WTC11 (cell line): ENCODE results near the gene CPNE4. TPM values are rescaled to one million over a fixed set of nuclear protein-coding genes. Genes with fewer than 3 reads are reported as not detected.

ENCODE experiments used
- ATAC-seq: fragments of 200-7000 bp; cut with Tn5 transposase; 2 replicates; pipeline ENCODE4 v1.10.0; 2021; ENCODE audit warnings: mild to moderate bottlenecking, moderate library complexity
- CTCF ChIA-PET: fragments of 300-600 bp; sonication (Branson Sonifier 250); formaldehyde crosslinking; loops from one replicate; lab custom pipeline; 2021; ENCODE audit warnings: antibody characterized with exemption; lab: Charles Lee
- POLR2A ChIA-PET: fragments of 350-600 bp; sonication (Branson Sonifier 250); formaldehyde crosslinking; loops from one replicate; lab custom pipeline; 2021; ENCODE audit warnings: antibody characterized with exemption; lab: Charles Lee
- DNase-seq: peaks from one replicate; pipeline ENCODE4 v3.0.0; 2021; ENCODE audit warnings: low spot score
- H3K27ac Mint-ChIP-seq: 2 replicates; pipeline ENCODE4 v1.8.0; 2021; ENCODE audit warnings: mixed read lengths
- H3K27me3 Mint-ChIP-seq: 2 replicates; pipeline ENCODE4 v1.8.0; 2021; ENCODE audit warnings: low read depth, mild to moderate bottlenecking, moderate library complexity, mixed read lengths
- H3K36me3 Mint-ChIP-seq: 2 replicates; pipeline ENCODE4 v1.8.0; 2021; ENCODE audit warnings: mixed read lengths
- H3K4me1 Mint-ChIP-seq: 2 replicates; pipeline ENCODE4 v1.8.0; 2022; ENCODE audit warnings: mixed read lengths
- H3K4me3 Mint-ChIP-seq: 2 replicates; pipeline ENCODE4 v1.8.0; 2021; ENCODE audit warnings: mild to moderate bottlenecking, moderate library complexity, mixed read lengths
- H3K9me3 Mint-ChIP-seq: 2 replicates; pipeline ENCODE4 v1.8.0; 2021; ENCODE audit warnings: mixed read lengths
- ATF2 ChIP-seq: sonication (generic); formaldehyde crosslinking; IDR thresholded peaks from 2 replicates; pipeline ENCODE4 v1.8.1; 2022; ENCODE audit warnings: low read depth, missing genetic modification reagents, borderline replicate concordance
- ATF6 ChIP-seq: sonication (generic); formaldehyde crosslinking; IDR thresholded peaks from 2 replicates; pipeline ENCODE4 v1.8.1; 2023; ENCODE audit warnings: mild to moderate bottlenecking, missing genetic modification reagents
- CREM ChIP-seq: sonication (generic); formaldehyde crosslinking; IDR thresholded peaks from 2 replicates; pipeline ENCODE4 v1.8.1; 2022; ENCODE audit warnings: mild to moderate bottlenecking, missing genetic modification reagents, moderate library complexity
- E2F1 ChIP-seq: sonication (generic); formaldehyde crosslinking; IDR thresholded peaks from 2 replicates; pipeline ENCODE4 v1.8.0; 2022; ENCODE audit warnings: mild to moderate bottlenecking, missing genetic modification reagents
- EMX1 ChIP-seq: fragments of 250-450 bp; sonication (Bioruptor Pico); IDR thresholded peaks from 2 replicates; pipeline ENCODE4 v1.8.0; 2021; ENCODE audit warnings: mild to moderate bottlenecking
- ESRRA ChIP-seq: sonication (generic); formaldehyde crosslinking; IDR thresholded peaks from 2 replicates; pipeline ENCODE4 v1.8.1; 2022; ENCODE audit warnings: mild to moderate bottlenecking, missing genetic modification reagents, borderline replicate concordance
- JUN ChIP-seq: sonication (generic); formaldehyde crosslinking; IDR thresholded peaks from 2 replicates; pipeline ENCODE4 v1.8.0; 2023; ENCODE audit warnings: mild to moderate bottlenecking, missing genetic modification reagents
- KAT7 ChIP-seq: sonication (generic); formaldehyde crosslinking; IDR thresholded peaks from 2 replicates; pipeline ENCODE4 v1.8.1; 2023; ENCODE audit warnings: missing genetic modification reagents, mild to moderate bottlenecking, borderline replicate concordance
- MAX ChIP-seq: sonication (generic); formaldehyde crosslinking; IDR thresholded peaks from 2 replicates; pipeline ENCODE4 v1.8.0; 2022; ENCODE audit warnings: mild to moderate bottlenecking, missing genetic modification reagents
- NFE2L1 ChIP-seq: sonication (generic); formaldehyde crosslinking; IDR thresholded peaks from 2 replicates; pipeline ENCODE4 v1.8.1; 2023; ENCODE audit warnings: missing genetic modification reagents
- PRDM15 ChIP-seq: sonication (generic); formaldehyde crosslinking; IDR thresholded peaks from 2 replicates; pipeline ENCODE4 v1.8.0; 2022; ENCODE audit warnings: missing genetic modification reagents
- PREB ChIP-seq: sonication (generic); formaldehyde crosslinking; IDR thresholded peaks from 2 replicates; pipeline ENCODE4 v1.8.1; 2022; ENCODE audit warnings: mild to moderate bottlenecking, missing genetic modification reagents, moderate library complexity, borderline replicate concordance
- TCF7 ChIP-seq: sonication (generic); formaldehyde crosslinking; IDR thresholded peaks from 2 replicates; pipeline ENCODE4 v1.8.0; 2022; ENCODE audit warnings: mild to moderate bottlenecking, low read depth, missing genetic modification reagents, moderate library complexity
- TEAD1 ChIP-seq: sonication (generic); formaldehyde crosslinking; IDR thresholded peaks from 2 replicates; pipeline ENCODE4 v1.8.0; 2022; ENCODE audit warnings: mild to moderate bottlenecking, missing genetic modification reagents
- USF2 ChIP-seq: sonication (generic); formaldehyde crosslinking; IDR thresholded peaks from 2 replicates; pipeline ENCODE4 v1.8.1; 2023; ENCODE audit warnings: mild to moderate bottlenecking, missing genetic modification reagents, moderate library complexity
- ZBTB43 ChIP-seq: sonication (generic); formaldehyde crosslinking; IDR thresholded peaks from 2 replicates; pipeline ENCODE4 v1.8.1; 2023; ENCODE audit warnings: mild to moderate bottlenecking, missing genetic modification reagents
- ZNF532 ChIP-seq: fragments of 250-450 bp; sonication (Bioruptor Pico); IDR thresholded peaks from 2 replicates; pipeline ENCODE4 v1.9.0; 2021; ENCODE audit warnings: mild to moderate bottlenecking, borderline replicate concordance
- ZNF671 ChIP-seq: fragments of 250-450 bp; sonication (Bioruptor Pico); IDR thresholded peaks from 2 replicates; pipeline ENCODE4 v1.8.0; 2021; ENCODE audit warnings: mild to moderate bottlenecking
- total RNA-seq: library from RNA; stranded (reverse); gene quantifications from 3 replicates; pipeline ENCODE4 v1.2.3, GENCODE V29; 2021

The CPNE4 gene
- total RNA-seq, 1 experiment from 2014 or later: 2.4 TPM

GRCh38 chr3:131807822-131808221, 227.0 kb downstream of the CPNE4 start (continued):
- TF ChIP-seq ZNF532 (CRISPR knock-in tag) (no peak), EMX1 (CRISPR knock-in tag) (no peak), JUN (no peak), CREM (no peak), PRDM15 (no peak), ATF6 (CRISPR knock-in tag) (no peak), ZNF671 (CRISPR knock-in tag) (no peak), ATF2 (CRISPR knock-in tag) (no peak), KAT7 (CRISPR knock-in tag) (no peak), USF2 (no peak), E2F1 (CRISPR knock-in tag) (no peak), NFE2L1 (CRISPR knock-in tag) (no peak), TCF7 (no peak)

GRCh38 chr3:131806736-131807135, 228.1 kb downstream of the CPNE4 start:
- no peak for DNase-seq
- TF ChIP-seq ESRRA (CRISPR knock-in tag) (no peak), MAX (CRISPR knock-in tag) (no peak), ZNF671 (CRISPR knock-in tag) (no peak), PREB (no peak), ZBTB43 (CRISPR knock-in tag) (no peak), TEAD1 (CRISPR knock-in tag) (no peak), KAT7 (CRISPR knock-in tag) (no peak)
- H3K4me3 Mint-ChIP-seq: no peak overlapping the region
- H3K27me3 Mint-ChIP-seq: no peaks in the 10 kb centered on the region; the same call in 1 of the 2 replicates
- peaks cover 9% of the 10 kb centered on the region for H3K4me1 Mint-ChIP-seq
- no peak for ATAC-seq
- H3K9me3 Mint-ChIP-seq: no peaks in the 10 kb centered on the region
- H3K36me3 Mint-ChIP-seq: no peaks in the 10 kb centered on the region
- POLR2A ChIA-PET: no interaction called here
- CTCF ChIA-PET: interaction anchor here (0.7 to 1.0 kb wide), 3 partner anchors 13 to 1568 kb away, joined by 3 read pairs; no protein-coding TSS in a partner anchor
- no peak overlapping the region for H3K27ac Mint-ChIP-seq
